ENCODE results near the gene WDR48. TPM values are rescaled to one million over a fixed set of nuclear protein-coding genes. Genes with fewer than 3 reads are reported as not detected.
A peak's percentile ranks its signal among the peaks of the same experiment; 100 is the strongest.
"Not testable (repeated sequence)": the region's sequence is repeated elsewhere in the genome, so short reads cannot be mapped to it uniquely, and the experiment has no call there.

Gene WDR48
- total RNA-seq, 1 donor from 2014 or later: 38.6 TPM

GRCh38 chr3:39028546-39028945 is 23.3 kb upstream of the WDR48 start:
- H3K4me1 Mint-ChIP-seq (ENCODE audit: low read depth): no peaks in the 10 kb centered on the region
- H3K4me3 Mint-ChIP-seq (ENCODE audit: low read depth): no peak overlapping the region
- H3K36me3 Mint-ChIP-seq (ENCODE audit: low read depth): no peaks in the 10 kb centered on the region
- H3K27me3 Mint-ChIP-seq (ENCODE audit: low read depth): peaks cover 30% of the 10 kb centered on the region
- DNase-seq (ENCODE audit: low spot score): no peak
- no peaks in the 10 kb centered on the region for H3K9me3 Mint-ChIP-seq
- no peak overlapping the region for H3K27ac Mint-ChIP-seq
- intact Hi-C loops (cut with micrococcal nuclease): no loop called here

GRCh38 chr3:39029556-39029955 is 22.3 kb upstream of the WDR48 start:
- intact Hi-C loops (cut with micrococcal nuclease): no loop called here
- Mint-ChIP-seq H3K4me3 (ENCODE audit: low read depth) (no peak overlapping the region), H3K27ac (no peak overlapping the region), H3K9me3 (peaks cover under 1% of the 10 kb centered on the region), H3K4me1 (ENCODE audit: low read depth) (no peaks in the 10 kb centered on the region), H3K27me3 (ENCODE audit: low read depth) (peaks cover 30% of the 10 kb centered on the region), H3K36me3 (ENCODE audit: low read depth) (no peaks in the 10 kb centered on the region)
- no peak for DNase-seq (ENCODE audit: low spot score)

- no peak overlapping the region for H3K4me3 Mint-ChIP-seq (ENCODE audit: low read depth)
- H3K9me3 Mint-ChIP-seq: peaks cover 27% of the 10 kb centered on the region
- intact Hi-C loops (cut with micrococcal nuclease): no loop called here
- peaks cover 30% of the 10 kb centered on the region for H3K27me3 Mint-ChIP-seq (ENCODE audit: low read depth)
- no peak overlapping the region for H3K27ac Mint-ChIP-seq
- H3K36me3 Mint-ChIP-seq (ENCODE audit: low read depth): no peaks in the 10 kb centered on the region
- H3K4me1 Mint-ChIP-seq (ENCODE audit: low read depth): peaks cover 16% of the 10 kb centered on the region
- DNase-seq (ENCODE audit: low spot score): no peak
Observed at GRCh38 chr3:39038165-39038564, 13.7 kb upstream of the WDR48 start.

- H3K9me3 Mint-ChIP-seq: no peaks in the 10 kb centered on the region
- intact Hi-C loops (cut with micrococcal nuclease): loop anchor here (10.0 kb wide), 1 partner anchor 335 kb away; the partner anchor contains the start of gene SLC25A38
- DNase-seq (ENCODE audit: low spot score): no peak
- peaks cover 17% of the 10 kb centered on the region for H3K4me1 Mint-ChIP-seq (ENCODE audit: low read depth)
- peaks cover 7% of the 10 kb centered on the region for H3K27me3 Mint-ChIP-seq (ENCODE audit: low read depth)
- H3K27ac Mint-ChIP-seq: no peak overlapping the region
- no peak overlapping the region for H3K4me3 Mint-ChIP-seq (ENCODE audit: low read depth)
- H3K36me3 Mint-ChIP-seq (ENCODE audit: low read depth): no peaks in the 10 kb centered on the region
Observed at GRCh38 chr3:39050029-39050428, 1.8 kb upstream of the WDR48 start.

- peak overlapping the region; percentile 90 for H3K27ac Mint-ChIP-seq
- no peak for DNase-seq (ENCODE audit: low spot score)
- peaks cover 19% of the 10 kb centered on the region for H3K4me1 Mint-ChIP-seq (ENCODE audit: low read depth)
Observed at GRCh38 chr3:39052583-39052982, 767 bp downstream of the WDR48 start.

GRCh38 chr3:39053696-39054095 is 1.9 kb downstream of the WDR48 start:
- DNase-seq (ENCODE audit: low spot score): no peak
- Mint-ChIP-seq H3K36me3 (ENCODE audit: low read depth) (no peaks in the 10 kb centered on the region), H3K27me3 (ENCODE audit: low read depth) (no peaks in the 10 kb centered on the region), H3K4me1 (ENCODE audit: low read depth) (peaks cover 19% of the 10 kb centered on the region), H3K4me3 (ENCODE audit: low read depth) (no peak overlapping the region), H3K9me3 (no peaks in the 10 kb centered on the region), H3K27ac (no peak overlapping the region)
- intact Hi-C loops (cut with micrococcal nuclease): loop anchor here (10.0 kb wide), 1 partner anchor 331 kb away; the partner anchor contains the start of gene SLC25A38

More at GRCh38 chr3:39052583-39052982, 767 bp downstream of the WDR48 start:
- Mint-ChIP-seq H3K27me3 (ENCODE audit: low read depth) (no peaks in the 10 kb centered on the region), H3K9me3 (no peaks in the 10 kb centered on the region), H3K4me3 (ENCODE audit: low read depth) (peak overlapping the region; percentile 91), H3K36me3 (ENCODE audit: low read depth) (no peaks in the 10 kb centered on the region)
- intact Hi-C loops (cut with micrococcal nuclease): loop anchor here (10.0 kb wide), 1 partner anchor 332 kb away; the partner anchor contains the start of gene SLC25A38

- no peak for DNase-seq (ENCODE audit: low spot score)
- Mint-ChIP-seq H3K4me1 (ENCODE audit: low read depth) (peaks cover 20% of the 10 kb centered on the region), H3K4me3 (ENCODE audit: low read depth) (no peak overlapping the region), H3K27ac (no peak overlapping the region), H3K9me3 (no peaks in the 10 kb centered on the region), H3K36me3 (ENCODE audit: low read depth) (no peaks in the 10 kb centered on the region), H3K27me3 (ENCODE audit: low read depth) (no peaks in the 10 kb centered on the region)
- intact Hi-C loops (cut with micrococcal nuclease): loop anchor here (10.0 kb wide), 1 partner anchor 329 kb away; the partner anchor contains the start of gene SLC25A38
Observed at GRCh38 chr3:39056151-39056550, 4.3 kb downstream of the WDR48 start.

GRCh38 chr3:39061228-39061627 is 9.4 kb downstream of the WDR48 start:
- H3K9me3 Mint-ChIP-seq; H3K27ac Mint-ChIP-seq; H3K27me3 Mint-ChIP-seq (ENCODE audit: low read depth); intact Hi-C loops (cut with micrococcal nuclease); DNase-seq (ENCODE audit: low spot score); H3K4me3 Mint-ChIP-seq (ENCODE audit: low read depth): not testable (repeated sequence)
- Mint-ChIP-seq H3K4me1 (ENCODE audit: low read depth) (peaks cover 11% of the 10 kb centered on the region), H3K36me3 (ENCODE audit: low read depth) (peaks cover 20% of the 10 kb centered on the region)

- H3K9me3 Mint-ChIP-seq: no peaks in the 10 kb centered on the region
- DNase-seq (ENCODE audit: low spot score): no peak
- H3K27me3 Mint-ChIP-seq (ENCODE audit: low read depth): no peaks in the 10 kb centered on the region
- peaks cover 11% of the 10 kb centered on the region for H3K4me1 Mint-ChIP-seq (ENCODE audit: low read depth)
- H3K36me3 Mint-ChIP-seq (ENCODE audit: low read depth): peaks cover 23% of the 10 kb centered on the region
- no peak overlapping the region for H3K27ac Mint-ChIP-seq
- H3K4me3 Mint-ChIP-seq (ENCODE audit: low read depth): no peak overlapping the region
- intact Hi-C loops (cut with micrococcal nuclease): no loop called here
Observed at GRCh38 chr3:39062180-39062579, 10.4 kb downstream of the WDR48 start.

- Mint-ChIP-seq H3K4me3 (ENCODE audit: low read depth) (no peak overlapping the region), H3K4me1 (ENCODE audit: low read depth) (peaks cover 11% of the 10 kb centered on the region), H3K36me3 (ENCODE audit: low read depth) (peaks cover 30% of the 10 kb centered on the region), H3K9me3 (no peaks in the 10 kb centered on the region), H3K27me3 (ENCODE audit: low read depth) (no peaks in the 10 kb centered on the region), H3K27ac (no peak overlapping the region)
- no peak for DNase-seq (ENCODE audit: low spot score)
- intact Hi-C loops (cut with micrococcal nuclease): no loop called here
Observed at GRCh38 chr3:39063143-39063542, 11.3 kb downstream of the WDR48 start.

- no peak overlapping the region for H3K27ac Mint-ChIP-seq
- intact Hi-C loops (cut with micrococcal nuclease): no loop called here
- peaks cover 8% of the 10 kb centered on the region for H3K4me1 Mint-ChIP-seq (ENCODE audit: low read depth)
- H3K27me3 Mint-ChIP-seq (ENCODE audit: low read depth): no peaks in the 10 kb centered on the region
- peaks cover 30% of the 10 kb centered on the region for H3K36me3 Mint-ChIP-seq (ENCODE audit: low read depth)
- no peaks in the 10 kb centered on the region for H3K9me3 Mint-ChIP-seq
- DNase-seq (ENCODE audit: low spot score): no peak
- no peak overlapping the region for H3K4me3 Mint-ChIP-seq (ENCODE audit: low read depth)
Observed at GRCh38 chr3:39064646-39065045, 12.8 kb downstream of the WDR48 start.

GRCh38 chr3:39065197-39065596 is 13.4 kb downstream of the WDR48 start:
- no peaks in the 10 kb centered on the region for H3K9me3 Mint-ChIP-seq
- intact Hi-C loops (cut with micrococcal nuclease): no loop called here
- peaks cover 32% of the 10 kb centered on the region for H3K36me3 Mint-ChIP-seq (ENCODE audit: low read depth)
- H3K27ac Mint-ChIP-seq: no peak overlapping the region
- H3K4me1 Mint-ChIP-seq (ENCODE audit: low read depth): peaks cover 8% of the 10 kb centered on the region
- no peaks in the 10 kb centered on the region for H3K27me3 Mint-ChIP-seq (ENCODE audit: low read depth)
- H3K4me3 Mint-ChIP-seq (ENCODE audit: low read depth): no peak overlapping the region
- DNase-seq (ENCODE audit: low spot score): no peak

- H3K27ac Mint-ChIP-seq: no peak overlapping the region
- intact Hi-C loops (cut with micrococcal nuclease): no loop called here
- H3K4me3 Mint-ChIP-seq (ENCODE audit: low read depth): no peak overlapping the region
- H3K36me3 Mint-ChIP-seq (ENCODE audit: low read depth): peaks cover 42% of the 10 kb centered on the region
- no peaks in the 10 kb centered on the region for H3K27me3 Mint-ChIP-seq (ENCODE audit: low read depth)
- DNase-seq (ENCODE audit: low spot score): no peak
- H3K9me3 Mint-ChIP-seq: no peaks in the 10 kb centered on the region
- peaks cover 4% of the 10 kb centered on the region for H3K4me1 Mint-ChIP-seq (ENCODE audit: low read depth)
Observed at GRCh38 chr3:39067286-39067685, 15.5 kb downstream of the WDR48 start.

- H3K4me1 Mint-ChIP-seq (ENCODE audit: low read depth): peaks cover 4% of the 10 kb centered on the region
- no peak overlapping the region for H3K4me3 Mint-ChIP-seq (ENCODE audit: low read depth)
- H3K27me3 Mint-ChIP-seq (ENCODE audit: low read depth): no peaks in the 10 kb centered on the region
- intact Hi-C loops (cut with micrococcal nuclease): no loop called here
- H3K36me3 Mint-ChIP-seq (ENCODE audit: low read depth): peaks cover 54% of the 10 kb centered on the region
- no peaks in the 10 kb centered on the region for H3K9me3 Mint-ChIP-seq
- no peak for DNase-seq (ENCODE audit: low spot score)
- H3K27ac Mint-ChIP-seq: no peak overlapping the region
Observed at GRCh38 chr3:39068556-39068955, 16.7 kb downstream of the WDR48 start.
